GM21360 (cell line): Measurements from ENCODE around the gene DNMT3L.

Experiments used
- ATAC-seq: cut with Tn5 transposase; IDR thresholded peaks from one replicate; pipeline ENCODE4 v1.9.1; 2021; ENCODE audit warnings: mild to moderate bottlenecking, moderate library complexity; ENCODE audit not compliant: unreplicated experiment

Gene DNMT3L

DNA sequence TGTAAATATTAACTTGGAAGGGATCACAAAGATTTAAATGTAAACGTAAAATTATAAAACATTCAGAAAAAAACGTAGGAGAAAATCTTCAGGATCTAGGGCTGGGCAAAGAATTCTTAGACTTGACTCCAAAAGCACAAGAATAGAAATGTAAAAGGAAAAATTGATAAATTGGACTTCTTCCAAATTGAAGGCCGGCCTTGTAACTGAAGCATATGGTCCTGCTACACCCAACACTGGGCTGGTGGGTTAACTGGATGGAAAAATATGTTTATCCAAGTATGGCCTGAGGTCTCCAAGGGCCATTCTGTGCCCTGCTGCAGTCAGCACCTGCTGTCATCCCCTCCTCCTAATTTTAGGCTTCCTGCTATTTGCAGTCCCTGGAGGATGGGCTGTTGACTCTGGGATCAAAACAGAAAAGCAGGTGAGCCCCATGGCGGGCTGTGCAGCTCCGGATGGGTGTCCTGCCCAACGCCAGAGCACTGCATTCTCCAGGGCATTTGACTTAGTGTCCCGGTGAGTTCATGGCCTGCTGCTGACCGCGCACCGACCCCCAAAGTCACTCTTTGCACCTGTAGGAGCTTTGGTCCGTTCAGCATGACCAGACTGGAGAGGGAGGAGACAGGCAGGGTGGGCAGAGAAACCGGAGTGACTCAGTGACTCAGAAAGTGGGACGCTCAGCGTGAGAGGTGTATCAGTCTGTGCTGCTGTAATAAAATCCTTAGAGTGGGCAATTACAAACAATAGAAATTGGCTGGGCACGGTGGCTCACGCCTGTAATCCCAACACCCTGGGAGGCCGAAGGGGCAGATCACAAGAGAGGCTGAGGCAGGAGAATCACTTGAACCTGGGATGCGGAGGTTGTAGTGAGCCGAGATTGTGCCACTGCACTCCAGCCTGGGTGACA, 17.9 kb upstream of the DNMT3L start:
- ATAC-seq, result no peak

DNA sequence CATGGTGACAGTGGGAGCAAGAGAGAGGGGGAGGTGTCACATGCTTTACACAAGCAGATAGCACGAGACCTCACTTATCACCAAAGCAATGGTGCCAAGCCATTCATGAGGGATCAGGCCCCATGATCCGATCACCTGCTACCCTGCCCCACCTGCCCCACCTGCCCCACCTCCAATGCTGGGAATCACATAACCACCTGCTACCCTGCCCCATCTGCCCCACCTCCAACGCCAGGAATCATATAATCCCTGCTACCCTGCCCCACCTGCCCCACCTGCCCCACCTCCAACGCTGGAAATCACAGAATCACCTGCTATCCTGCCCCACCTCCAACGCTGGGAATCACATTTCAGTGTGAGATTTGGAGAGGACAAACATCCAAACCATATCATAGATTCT, 13.3 kb upstream of the DNMT3L start:
- no peak for ATAC-seq

DNA sequence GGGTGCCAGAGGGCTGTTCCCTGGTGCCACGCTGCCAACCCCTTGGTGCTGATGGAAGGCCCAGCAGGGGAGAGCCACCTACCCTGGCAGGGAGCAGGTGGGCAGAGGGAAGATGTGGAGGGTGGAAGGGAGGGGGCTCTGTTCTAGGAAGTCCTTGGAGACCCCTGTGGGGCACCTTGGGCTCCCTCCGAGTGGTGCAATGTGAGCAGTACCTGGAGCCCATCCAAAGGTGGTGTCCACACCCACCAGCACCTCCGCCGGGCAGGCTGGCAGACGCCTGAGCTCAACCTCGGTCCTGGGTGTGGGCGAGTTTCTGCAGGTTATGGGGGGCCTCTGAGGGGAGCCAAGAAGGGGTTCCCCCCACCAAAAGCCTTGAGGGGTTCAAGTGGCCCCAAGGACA, 11.3 kb upstream of the DNMT3L start:
- no peak for ATAC-seq

DNA sequence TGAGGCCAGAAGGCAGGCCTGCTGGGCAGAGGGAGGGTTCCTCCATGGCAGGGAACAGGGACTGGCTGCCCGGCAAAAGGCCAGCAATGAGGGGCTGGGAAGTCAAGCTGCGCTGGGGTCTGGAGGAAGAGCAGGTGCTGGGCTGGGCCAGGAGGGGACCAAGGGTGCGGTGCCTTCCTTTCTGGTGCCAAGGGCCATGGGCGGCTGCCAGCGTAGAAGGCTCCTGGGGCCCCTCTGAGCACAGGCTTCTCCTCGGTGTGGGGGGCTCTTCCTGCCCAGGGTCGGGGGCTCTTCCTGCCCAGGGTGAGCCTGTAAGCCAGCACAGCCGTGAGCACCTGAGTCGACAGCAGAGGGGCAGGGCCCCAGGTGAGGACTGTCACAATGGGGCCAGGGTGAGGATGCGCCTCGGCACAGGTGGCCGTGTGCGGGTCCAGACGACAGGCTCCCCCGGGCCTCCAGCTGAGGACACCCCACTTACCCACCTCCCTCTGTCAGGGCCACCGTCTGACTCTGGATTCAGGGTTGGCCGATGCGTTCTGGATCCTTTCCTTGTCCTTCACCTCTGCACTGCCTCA, 10.7 kb upstream of the DNMT3L start:
- ATAC-seq, result no peak

DNA sequence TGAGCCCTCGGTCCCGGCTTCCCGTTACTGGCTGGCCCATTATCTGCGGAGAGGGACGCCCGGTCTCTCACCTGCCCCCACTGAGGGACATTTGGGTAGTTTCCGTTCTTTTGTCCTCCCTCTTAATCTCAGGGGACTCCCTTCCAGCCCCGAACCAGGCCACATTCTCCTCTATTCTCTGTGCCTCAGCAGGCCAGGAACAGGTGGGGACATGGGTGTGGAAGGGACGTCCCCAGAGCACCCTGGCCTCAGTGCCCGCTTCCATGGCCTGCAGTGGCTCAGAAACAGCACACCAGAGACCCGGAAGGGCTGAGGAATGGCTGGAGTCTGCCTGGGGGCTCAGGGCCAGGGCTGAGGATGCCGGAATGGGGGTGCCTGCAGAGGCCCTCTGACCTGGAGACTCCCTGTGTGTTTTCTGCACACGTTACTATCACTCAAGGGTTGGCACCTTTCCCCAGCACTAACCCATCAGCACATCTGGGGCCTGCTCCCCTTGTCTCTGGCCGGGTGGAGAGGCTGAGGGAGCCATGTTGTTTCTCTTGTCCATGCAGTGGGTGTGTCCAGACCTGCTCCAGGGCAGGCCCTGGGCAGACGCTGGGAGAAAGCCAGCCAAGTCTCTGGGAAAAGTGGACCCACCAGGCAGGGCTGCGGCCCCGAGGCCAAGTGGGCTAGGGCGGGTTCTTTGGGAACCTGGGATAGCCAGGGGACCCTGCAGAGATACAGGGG, 10.0 kb upstream of the DNMT3L start:
- ATAC-seq, result no peak

DNA sequence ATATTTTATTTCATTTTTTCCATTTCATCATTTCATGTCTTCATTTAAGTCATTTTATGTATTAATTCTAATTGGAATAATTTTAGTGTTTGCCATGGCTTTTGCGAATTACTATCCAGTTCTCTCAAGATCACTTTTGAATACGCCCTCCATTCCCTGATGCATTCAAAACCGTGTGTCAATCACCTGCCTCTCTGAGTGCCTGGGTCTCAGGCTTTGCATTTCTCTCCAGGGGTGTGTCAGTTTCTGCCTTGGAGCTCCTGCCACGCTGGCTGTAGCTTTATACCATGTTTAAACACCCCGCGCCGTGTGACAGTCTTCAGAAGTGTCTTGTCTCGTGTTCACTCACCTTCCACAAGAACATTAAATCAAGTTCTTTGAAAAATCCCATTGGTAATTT, 7.4 kb upstream of the DNMT3L start:
- no peak for ATAC-seq

DNA sequence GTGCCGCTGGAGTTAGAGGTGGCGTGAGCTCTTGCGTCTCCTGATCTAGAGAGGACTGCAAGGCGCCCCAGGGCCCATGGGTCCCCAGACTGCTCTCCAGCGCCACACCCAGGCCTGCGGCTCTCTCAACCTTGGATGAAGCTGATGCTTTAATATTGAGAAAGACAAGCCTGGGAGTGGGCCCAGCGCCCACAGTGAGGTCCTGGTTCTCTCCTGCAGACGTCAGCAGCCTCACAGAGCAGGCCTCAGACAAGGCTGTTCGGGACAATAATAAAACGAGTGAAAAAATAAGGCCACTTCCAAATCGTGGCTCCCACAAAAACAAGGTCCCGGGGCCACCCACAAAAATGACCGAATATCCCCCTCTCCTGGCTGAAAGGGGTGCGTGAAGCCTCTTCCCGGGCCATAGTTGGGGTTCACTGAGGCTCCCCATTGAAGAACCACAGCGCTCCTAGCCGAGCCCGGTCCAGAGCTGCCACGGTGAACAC, 6.0 kb upstream of the DNMT3L start:
- no peak for ATAC-seq

DNA sequence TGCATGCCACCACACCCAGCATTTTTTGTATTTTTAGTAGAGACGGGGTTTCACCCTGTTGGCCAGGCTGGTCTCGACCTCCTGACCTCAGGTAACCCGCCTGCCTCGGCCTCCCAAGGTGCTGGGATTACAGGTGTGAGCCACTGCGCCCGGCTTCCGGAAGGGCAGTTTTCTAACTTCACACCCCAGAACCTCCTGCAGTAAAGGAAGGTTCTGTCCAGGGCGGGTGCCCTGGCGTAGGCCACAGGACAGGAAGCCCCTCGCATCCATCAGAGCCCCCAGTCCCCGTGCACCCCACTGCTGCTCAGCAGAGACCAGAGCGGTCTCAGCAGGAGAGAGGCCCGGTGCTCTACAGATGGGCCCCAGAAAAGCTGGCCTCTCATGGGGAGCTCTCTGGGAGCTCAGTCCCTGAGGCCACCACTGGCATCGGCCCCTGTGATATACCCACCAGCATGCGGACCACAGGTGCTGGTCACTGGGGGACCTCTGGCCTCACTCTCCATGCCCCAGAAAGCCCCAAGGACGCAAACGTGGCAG, 4.1 kb upstream of the DNMT3L start:
- ATAC-seq, result no peak

DNA sequence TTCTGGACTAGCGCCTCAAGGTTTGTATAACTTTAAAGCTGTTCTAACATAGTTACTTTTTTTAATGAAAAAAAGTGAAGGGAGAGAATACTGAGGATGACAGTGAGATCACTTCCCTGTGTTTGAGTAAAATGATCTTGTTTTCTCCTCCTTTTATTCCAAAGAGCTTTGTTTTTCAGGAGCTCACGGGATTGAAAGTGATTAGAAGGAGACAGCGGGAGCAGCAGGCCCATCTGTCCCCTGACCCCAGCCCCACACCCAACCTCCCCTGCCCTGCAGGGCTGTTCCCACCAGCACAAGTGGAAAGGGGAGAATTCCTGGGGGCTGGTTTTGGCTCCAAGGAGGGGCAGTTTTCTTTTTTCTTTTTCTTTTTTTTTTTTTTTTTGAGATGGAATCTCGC, 2.1 kb upstream of the DNMT3L start:
- no peak for ATAC-seq

DNA sequence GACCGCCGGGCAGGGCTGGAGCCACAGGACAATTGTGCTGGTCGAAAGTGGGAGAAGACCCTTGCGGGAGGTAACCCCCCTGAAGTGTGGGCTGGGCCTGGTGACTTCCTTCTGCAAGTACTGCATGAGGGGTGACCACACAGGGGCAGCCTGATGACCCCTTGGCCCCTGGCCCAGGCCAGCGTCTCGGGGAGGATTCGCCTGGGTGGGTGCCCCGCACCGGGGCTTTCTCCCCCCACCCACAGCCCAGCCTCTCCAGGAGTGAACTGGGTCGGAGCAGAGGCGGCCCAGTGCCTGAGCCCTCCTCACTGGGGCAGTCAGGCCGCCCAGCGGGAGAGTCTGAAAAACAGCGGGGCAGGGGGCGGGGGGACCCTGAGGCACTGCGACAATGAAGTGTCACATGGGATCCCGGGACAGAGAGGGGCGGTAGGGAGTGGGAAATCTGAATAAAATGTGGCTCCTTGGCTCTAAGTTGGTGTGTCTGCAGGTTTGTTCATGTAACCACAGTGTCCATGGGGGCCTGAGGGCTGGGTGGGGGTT, 1.6 kb upstream of the DNMT3L start:
- no peak for ATAC-seq

DNA sequence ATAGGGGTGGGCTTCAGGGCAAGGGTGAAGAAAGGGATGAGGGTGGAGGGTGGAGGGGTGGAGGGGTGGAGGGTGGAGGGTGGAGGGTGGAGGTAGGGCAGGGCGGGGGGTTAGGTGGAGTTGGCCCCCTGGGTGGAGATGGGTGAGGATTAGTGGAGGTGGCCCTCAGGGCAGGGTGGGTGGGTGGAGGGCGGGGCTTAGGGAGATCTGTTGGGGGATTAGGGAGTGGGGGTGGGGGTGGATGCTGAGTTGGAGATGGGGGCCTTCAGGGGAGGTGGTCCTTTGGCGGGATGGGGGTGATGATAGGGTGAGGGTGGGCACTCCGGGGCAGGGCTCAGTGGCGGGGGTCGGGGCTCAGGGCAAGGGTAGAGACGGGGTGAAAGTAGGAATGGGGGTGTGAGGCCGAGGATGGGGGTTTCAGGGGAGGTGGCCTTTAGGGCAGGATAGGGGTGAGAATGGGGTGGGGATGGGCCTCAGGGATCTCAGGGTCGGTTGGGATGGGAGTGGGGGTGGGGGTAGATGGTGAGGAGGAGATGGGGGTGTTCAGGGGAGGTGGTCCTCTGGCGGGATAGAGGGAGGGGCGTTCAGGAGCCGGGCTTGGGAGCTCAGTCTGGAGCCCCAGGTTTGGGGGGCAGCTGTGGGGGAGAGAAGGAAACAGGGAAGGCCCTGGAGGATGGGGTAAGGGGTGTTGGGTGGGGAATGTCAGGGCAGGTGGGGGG, 800 bp upstream of the DNMT3L start:
- ATAC-seq, result no peak

DNA sequence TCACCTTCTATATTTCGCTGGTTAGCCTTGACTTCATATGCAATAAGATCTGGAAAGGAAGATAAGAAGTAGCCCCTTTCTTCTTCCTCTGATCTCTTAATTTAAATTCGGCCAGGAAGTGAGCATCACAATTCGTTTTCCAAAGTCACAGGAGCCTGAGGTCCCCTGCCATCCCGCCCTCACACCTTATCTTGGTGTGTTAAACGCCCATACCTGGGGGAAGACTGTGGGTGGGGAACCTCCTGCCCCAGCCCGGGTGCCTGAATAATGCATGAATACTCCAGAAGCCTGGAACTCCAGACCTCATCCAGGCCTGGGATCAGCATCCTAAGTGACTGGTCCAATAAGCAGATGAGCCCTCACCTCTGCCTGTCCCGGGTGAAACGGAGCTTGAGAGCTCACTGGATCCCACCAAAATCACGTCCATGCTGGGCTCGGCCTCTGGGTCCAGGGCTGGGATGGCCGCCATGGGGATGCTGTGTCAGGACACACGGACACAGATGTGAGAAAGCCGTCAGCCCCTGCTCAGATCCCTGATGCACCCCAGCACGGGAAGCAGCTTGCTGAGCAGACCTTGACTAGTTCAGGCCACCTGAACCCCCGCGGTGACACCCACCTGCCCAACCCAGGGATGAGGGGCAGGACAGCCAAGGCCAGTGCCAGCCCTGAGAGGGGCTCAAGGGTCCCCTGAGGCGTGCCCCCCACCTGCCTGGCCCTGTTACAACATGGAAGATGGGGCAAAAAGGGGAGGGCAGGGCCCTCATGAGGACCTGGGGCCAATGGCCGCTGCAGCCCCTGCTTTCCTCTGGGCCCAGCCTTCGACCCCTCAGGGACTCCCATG, 686 bp downstream of the DNMT3L start:
- no peak for ATAC-seq

DNA sequence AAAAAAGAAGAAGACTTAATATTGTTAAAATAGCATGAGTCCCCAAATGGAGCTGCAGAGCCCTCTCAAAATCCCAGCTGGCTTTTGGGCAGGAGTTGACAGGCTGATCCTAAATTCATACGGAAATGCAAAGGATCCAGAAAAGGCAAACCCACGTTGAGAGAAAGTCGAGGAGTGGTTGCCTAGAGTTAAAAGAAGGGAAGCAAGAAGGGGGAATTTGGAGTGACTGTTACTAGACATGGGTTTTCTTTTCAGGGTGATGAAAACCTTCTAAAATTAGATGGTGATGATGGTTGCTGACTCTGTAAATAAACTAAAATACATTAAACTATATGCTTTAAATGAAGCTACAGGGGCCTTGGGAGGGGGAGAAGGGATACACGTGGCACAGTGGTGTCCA, 1.6 kb downstream of the DNMT3L start:
- no peak for ATAC-seq

DNA sequence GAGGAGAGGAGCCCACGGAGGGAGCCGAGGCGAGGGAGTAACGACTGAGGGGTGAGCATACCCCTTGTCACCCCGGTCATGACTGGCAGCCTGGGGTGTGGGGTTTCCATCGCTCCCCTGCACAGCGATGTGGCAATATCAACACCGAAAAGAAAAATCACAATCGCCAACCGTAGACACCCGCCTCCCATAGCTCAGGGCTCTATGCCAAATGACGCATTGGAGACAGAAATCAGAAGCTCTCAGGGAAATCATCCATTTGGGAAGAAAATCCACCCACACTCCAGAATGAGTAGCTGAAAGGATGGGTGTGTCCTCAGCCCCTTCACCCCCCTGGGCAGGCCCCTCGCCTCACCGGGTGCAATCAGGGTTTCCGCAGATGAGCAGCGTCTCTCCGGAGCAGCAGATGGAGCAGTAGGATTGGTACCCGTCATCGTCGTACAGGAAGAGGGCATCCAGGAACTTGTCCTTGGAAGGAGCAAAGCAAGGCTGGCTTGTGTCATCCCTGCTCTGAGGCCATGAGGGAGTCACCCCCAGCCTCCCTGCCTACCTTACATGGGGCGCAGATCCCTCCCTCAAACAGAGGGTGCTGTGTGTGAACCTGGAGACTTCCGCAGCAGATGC, 2.5 kb downstream of the DNMT3L start:
- ATAC-seq, result no peak

DNA sequence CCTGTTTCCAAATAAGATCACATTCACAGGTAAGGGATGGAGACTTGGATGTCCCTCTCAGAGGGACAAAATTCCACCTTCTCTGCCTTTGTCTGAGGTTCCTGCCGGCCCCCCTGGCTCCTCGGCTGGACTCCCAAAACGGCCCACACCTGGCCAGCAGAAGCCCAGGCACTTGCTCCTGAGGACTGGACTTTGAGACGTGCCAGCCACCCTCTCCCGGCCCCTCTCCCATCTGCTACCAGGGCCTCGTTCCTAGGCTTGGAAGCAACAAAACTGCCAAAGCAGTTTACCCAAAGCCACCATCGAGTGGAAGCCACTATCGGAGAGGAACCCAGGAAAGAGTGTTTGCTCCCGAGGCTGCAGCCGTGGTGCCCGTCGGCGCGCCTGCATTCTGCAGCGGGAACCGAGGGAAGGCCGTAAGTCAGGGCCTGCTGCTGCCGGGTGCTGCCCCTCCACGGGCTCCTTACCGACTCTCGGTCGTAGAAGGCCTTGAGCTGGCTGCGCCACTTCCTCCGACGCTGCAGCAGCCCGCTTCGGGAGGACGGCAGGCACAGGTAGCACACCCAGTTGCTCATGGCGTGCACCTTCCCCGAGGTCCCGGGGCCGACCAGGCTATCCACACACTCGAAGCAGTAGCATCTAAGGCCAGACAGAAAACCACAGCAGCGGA, 3.5 kb downstream of the DNMT3L start:
- no peak for ATAC-seq

DNA sequence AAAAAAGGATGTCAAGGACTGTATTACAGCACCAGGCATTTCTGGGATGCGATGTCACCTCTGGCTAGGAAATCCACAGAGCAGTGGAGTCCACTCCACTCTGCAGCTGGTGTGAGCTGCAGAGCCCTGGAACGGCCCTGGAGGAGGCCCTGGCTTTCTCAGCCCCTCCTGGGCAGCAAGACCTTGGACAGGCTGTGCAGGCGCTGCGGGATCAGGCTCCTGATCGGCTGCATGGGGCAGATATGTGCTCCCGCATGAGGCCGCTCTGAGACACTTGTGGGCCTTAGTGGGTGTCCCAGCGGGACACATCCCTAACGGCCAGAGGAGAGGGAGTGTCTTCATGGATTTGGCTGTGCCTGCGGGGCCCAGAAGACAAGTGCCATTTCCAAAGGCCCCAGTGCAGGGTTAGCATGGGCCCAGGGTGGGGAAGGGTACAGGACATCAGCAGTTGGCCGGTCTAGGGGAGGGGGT, 6.2 kb downstream of the DNMT3L start:
- ATAC-seq, result no peak

DNA sequence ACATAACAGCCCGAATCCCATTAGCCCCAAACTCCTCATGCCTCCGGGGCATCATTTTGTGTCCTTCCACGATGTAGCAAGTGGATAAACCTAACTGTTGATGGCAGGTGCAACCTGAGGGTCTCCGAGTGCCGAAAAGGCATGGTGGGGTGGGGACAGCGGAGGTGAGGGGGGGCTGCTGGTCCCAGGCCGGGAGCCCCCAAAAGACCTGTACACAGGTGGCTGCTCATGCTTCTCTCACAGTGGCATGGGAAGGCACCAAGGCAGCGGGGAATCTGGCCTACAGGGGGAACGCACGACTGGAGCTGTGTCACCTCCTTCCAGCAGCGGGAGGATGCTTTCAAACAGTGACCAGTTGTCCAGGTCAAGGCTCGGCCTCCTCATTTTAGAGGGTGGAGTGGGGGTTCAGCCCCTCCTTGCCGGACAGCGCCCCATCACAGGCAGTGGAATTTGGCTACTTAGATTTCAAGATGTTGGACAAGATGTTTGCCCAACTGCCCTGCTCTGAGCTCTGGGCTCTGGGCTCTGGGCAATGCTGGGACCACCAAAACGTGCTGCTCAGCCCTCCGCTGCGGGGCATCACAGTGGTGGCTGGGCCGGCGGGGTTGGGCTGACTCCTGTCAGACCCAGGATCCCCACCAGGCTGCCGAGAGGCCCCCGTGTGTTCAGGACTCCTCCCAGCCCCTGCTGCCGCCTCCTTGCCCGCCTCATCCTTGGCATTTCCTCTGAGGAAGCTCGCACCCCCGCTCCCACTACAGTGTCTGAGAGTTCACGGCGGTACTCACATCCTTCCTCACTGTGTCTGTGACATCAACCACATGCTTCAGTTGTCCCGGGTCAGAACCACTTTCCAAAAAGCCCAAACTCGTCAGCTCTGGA, 7.6 kb downstream of the DNMT3L start:
- no peak for ATAC-seq
